ENCODE measurements around the gene NT5C. TPM values are rescaled to one million over a fixed set of nuclear protein-coding genes. Genes with fewer than 3 reads are reported as not detected.

NT5C gene
- total and polyA plus RNA-seq, 11 donors: 15.9 to 56.0 (median 24.7) TPM

DNA sequence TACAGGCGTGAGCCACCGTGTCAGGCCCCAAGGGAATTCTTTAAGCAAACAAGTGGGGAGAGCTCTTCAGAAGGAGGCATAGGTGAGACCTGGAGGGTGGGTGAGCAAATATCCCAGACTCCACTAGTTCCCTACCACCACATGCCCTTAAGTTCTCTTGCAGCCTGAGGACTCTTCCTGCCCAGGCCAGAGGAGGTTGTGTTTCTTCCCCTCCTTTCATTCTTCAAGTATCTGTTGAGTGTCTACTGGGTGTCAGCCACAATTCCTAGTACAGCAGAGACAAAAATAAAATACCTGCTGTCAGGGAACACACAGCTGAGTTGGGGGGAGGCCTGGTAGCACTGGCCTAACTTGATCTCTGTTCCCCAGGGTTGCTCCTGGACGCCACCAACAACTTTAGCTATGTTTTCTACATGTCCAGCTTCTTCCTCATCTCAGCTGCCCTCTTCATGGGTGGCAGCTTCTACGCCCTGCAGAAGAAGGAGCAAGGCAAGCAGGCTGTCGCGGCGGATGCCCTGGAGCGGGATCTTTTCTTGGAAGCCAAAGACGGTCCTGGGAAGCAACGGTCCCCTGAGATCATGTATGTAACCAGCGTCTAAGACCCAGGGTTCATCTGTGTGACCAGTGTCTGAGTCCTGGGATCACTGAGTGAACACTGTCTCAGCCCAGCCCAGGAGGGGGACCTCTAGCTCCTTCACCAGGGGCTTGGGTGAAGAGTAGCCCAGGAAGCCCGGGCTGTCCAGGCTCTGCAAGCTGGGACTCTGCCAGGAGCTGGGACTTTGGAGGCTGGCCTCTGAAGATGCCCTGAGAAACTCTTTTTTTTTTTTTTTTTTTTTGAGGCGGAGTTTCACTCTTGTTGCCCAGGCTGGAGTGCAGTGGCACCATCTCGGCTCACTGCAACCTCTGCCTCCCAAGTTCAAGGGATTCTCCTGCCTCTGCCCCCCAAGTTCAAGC lies 27.7 kb downstream of the NT5C start:
- H3K4me1 ChIP-seq: peaks cover 0 to 10% (median 4%) of the 10 kb centered on the region in 12 donors
- H3K9me3 ChIP-seq: no peaks in the 10 kb centered on the region
- H3K36me3 ChIP-seq: peaks cover 0 to 28% (median 12%) of the 10 kb centered on the region in 9 donors
- H3K27ac ChIP-seq: peak overlapping the region in 3 of 12 donors; percentile 7 to 31 (median 7)
- peak in 3 of 4 donors; percentile 13 to 49 (median 23) for ATAC-seq
- 76 to 84% (median 79%) methylated on average over 14 of the region's 14 CpGs for WGBS, 4 donors
- TF ChIP-seq POLR2A (IDR thresholded peaks at IDR 0.05): no peak
- TF ChIP-seq, protein P1, sequence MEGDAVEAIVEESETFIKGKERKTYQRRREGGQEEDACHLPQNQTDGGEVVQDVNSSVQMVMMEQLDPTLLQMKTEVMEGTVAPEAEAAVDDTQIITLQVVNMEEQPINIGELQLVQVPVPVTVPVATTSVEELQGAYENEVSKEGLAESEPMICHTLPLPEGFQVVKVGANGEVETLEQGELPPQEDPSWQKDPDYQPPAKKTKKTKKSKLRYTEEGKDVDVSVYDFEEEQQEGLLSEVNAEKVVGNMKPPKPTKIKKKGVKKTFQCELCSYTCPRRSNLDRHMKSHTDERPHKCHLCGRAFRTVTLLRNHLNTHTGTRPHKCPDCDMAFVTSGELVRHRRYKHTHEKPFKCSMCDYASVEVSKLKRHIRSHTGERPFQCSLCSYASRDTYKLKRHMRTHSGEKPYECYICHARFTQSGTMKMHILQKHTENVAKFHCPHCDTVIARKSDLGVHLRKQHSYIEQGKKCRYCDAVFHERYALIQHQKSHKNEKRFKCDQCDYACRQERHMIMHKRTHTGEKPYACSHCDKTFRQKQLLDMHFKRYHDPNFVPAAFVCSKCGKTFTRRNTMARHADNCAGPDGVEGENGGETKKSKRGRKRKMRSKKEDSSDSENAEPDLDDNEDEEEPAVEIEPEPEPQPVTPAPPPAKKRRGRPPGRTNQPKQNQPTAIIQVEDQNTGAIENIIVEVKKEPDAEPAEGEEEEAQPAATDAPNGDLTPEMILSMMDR (IDR thresholded peaks at IDR 0.05): no peak
- no peaks in the 10 kb centered on the region for H3K27me3 ChIP-seq
- no peak overlapping the region for H3K4me3 ChIP-seq
- intact Hi-C loops (cut with DNase I): loop anchor here in 1 of 10 donors (5.0 kb wide), 1 partner anchor 42 kb away; no protein-coding TSS in a partner anchor
- DNase-seq: no peak

GRCh38 chr17:75102385-75102821 lies 29.1 kb downstream of the NT5C start:
- no peak overlapping the region for H3K27ac ChIP-seq
- no peaks in the 10 kb centered on the region for H3K9me3 ChIP-seq
- peaks cover 0 to 37% (median 14%) of the 10 kb centered on the region in 9 donors for H3K36me3 ChIP-seq
- DNase-seq (no peak), ATAC-seq (no peak)
- no peaks in the 10 kb centered on the region for H3K27me3 ChIP-seq
- intact Hi-C loops (cut with DNase I): loop anchor here in 1 of 10 donors (5.0 kb wide), 1 partner anchor 40 kb away; no protein-coding TSS in a partner anchor
- no peak overlapping the region for H3K4me3 ChIP-seq
- peaks cover 0 to 10% (median 2%) of the 10 kb centered on the region in 12 donors for H3K4me1 ChIP-seq
- TF ChIP-seq POLR2A (IDR thresholded peaks at IDR 0.05): no peak
- TF ChIP-seq, protein P1 (IDR thresholded peaks at IDR 0.05): no peak
- WGBS, 4 donors: 71 to 80% (median 75%) methylated on average over 12 of the region's 12 CpGs

DNA sequence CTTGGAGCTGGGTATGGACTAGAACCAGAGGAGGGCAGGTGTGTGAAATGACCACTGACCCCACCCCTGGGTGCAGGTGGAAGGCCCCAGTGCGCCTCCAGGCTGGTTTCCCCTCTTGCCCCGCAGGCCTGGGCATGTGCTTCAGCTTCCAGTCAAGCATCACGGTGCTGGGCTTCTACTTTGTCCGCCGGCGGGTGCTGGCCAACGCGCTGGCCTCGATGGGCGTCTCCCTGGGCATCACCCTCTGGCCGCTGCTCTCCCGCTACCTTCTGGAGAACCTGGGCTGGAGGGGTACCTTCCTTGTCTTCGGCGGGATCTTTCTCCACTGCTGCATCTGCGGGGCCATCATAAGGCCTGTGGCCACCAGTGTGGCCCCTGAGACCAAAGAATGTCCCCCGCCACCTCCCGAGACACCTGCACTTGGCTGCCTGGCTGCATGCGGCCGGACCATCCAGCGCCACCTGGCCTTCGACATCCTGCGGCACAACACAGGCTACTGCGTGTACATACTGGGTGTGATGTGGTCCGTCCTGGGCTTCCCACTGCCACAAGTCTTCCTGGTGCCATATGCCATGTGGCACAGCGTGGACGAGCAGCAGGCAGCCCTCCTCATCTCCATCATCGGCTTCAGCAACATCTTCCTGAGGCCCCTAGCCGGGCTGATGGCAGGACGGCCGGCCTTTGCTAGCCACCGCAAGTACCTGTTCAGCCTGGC lies 31.5 kb downstream of the NT5C start:
- H3K4me1 ChIP-seq: peaks cover 0 to 15% (median 7%) of the 10 kb centered on the region in 12 donors
- H3K4me3 ChIP-seq: no peak overlapping the region
- no peak overlapping the region for H3K27ac ChIP-seq
- no peaks in the 10 kb centered on the region for H3K27me3 ChIP-seq
- DNase-seq: no peak
- intact Hi-C loops (cut with DNase I): loop anchor here in 1 of 10 donors (5.0 kb wide), 1 partner anchor 38 kb away; no protein-coding TSS in a partner anchor
- no peak for TF ChIP-seq POLR2A (IDR thresholded peaks at IDR 0.05)
- TF ChIP-seq, protein P1 (IDR thresholded peaks at IDR 0.05): no peak
- H3K9me3 ChIP-seq: no peaks in the 10 kb centered on the region
- ATAC-seq: no peak
- WGBS, 4 donors: 97 to 99% (median 97%) methylated on average over 22 to 31 of the region's 31 CpGs
- H3K36me3 ChIP-seq: peaks cover 0 to 36% (median 14%) of the 10 kb centered on the region in 9 donors
